GM18526 (cell line): ENCODE measurements around the gene MRGPRX2.

Experiments used
- POLR2A ChIP-seq: IDR thresholded peaks from 3 replicates; pipeline ENCODE4 v1.6.1; 2011; ENCODE audit not compliant: insufficient read length; ENCODE audit errors: extremely low read depth

Gene MRGPRX2

GRCh38 chr11:19040051-19040450, 20.5 kb downstream of the MRGPRX2 start:
- TF ChIP-seq POLR2A, result no peak

- TF ChIP-seq POLR2A, result no peak
These were observed 21.1 kb downstream of the MRGPRX2 start for GRCh38 chr11:19039409-19039808.

- TF ChIP-seq POLR2A, result no peak
These were observed 27.5 kb downstream of the MRGPRX2 start for GRCh38 chr11:19032990-19033389.

- no peak for TF ChIP-seq POLR2A
These were observed 32.5 kb downstream of the MRGPRX2 start for GRCh38 chr11:19027829-19028595.

- no peak for TF ChIP-seq POLR2A
These were observed 33.7 kb downstream of the MRGPRX2 start for GRCh38 chr11:19026862-19027261.

GRCh38 chr11:19025481-19026406, 34.8 kb downstream of the MRGPRX2 start:
- no peak for TF ChIP-seq POLR2A

GRCh38 chr11:19020831-19021230, 39.7 kb downstream of the MRGPRX2 start:
- TF ChIP-seq POLR2A, result no peak

GRCh38 chr11:19018901-19019300, 41.6 kb downstream of the MRGPRX2 start:
- no peak for TF ChIP-seq POLR2A

GRCh38 chr11:19013181-19013857, 47.2 kb downstream of the MRGPRX2 start:
- TF ChIP-seq POLR2A, result no peak

GRCh38 chr11:19012636-19013035, 47.9 kb downstream of the MRGPRX2 start:
- TF ChIP-seq POLR2A, result no peak
